NCI-H2196 (cell line): ENCODE measurements around the gene PPP2R2C.

Experiments
- DNase-seq: peaks from one replicate; lab custom pipeline; 2025; ENCODE audit not compliant: unreplicated experiment; lab: John Stamatoyannopoulos, UW

PPP2R2C gene

GRCh38 chr4:6469898-6470501 lies 2.4 kb downstream of the PPP2R2C start:
- no peak for DNase-seq

GRCh38 chr4:6469144-6469543 lies 3.3 kb downstream of the PPP2R2C start:
- DNase-seq: no peak

GRCh38 chr4:6468376-6468775 lies 4.0 kb downstream of the PPP2R2C start:
- DNase-seq: no peak

GRCh38 chr4:6467600-6467999 lies 4.8 kb downstream of the PPP2R2C start:
- no peak for DNase-seq

GRCh38 chr4:6466756-6467381 lies 5.5 kb downstream of the PPP2R2C start:
- no peak for DNase-seq

GRCh38 chr4:6465955-6466354 lies 6.5 kb downstream of the PPP2R2C start:
- DNase-seq: no peak

- DNase-seq: no peak
Measured at GRCh38 chr4:6464842-6465588, 7.4 kb downstream of the PPP2R2C start.

GRCh38 chr4:6463311-6464289 lies 8.8 kb downstream of the PPP2R2C start:
- DNase-seq: no peak

GRCh38 chr4:6461301-6462165 lies 10.9 kb downstream of the PPP2R2C start:
- DNase-seq: no peak

- no peak for DNase-seq
Measured at GRCh38 chr4:6460876-6461275, 11.5 kb downstream of the PPP2R2C start.

GRCh38 chr4:6458528-6458927 lies 13.9 kb downstream of the PPP2R2C start:
- no peak for DNase-seq

GRCh38 chr4:6456450-6456849 lies 16.0 kb downstream of the PPP2R2C start:
- DNase-seq: no peak

- no peak for DNase-seq
Measured at GRCh38 chr4:6454112-6454910, 18.1 kb downstream of the PPP2R2C start.

GRCh38 chr4:6453688-6453990 lies 18.8 kb downstream of the PPP2R2C start:
- no peak for DNase-seq

GRCh38 chr4:6452897-6453687 lies 19.3 kb downstream of the PPP2R2C start:
- no peak for DNase-seq

GRCh38 chr4:6452116-6452896 lies 20.1 kb downstream of the PPP2R2C start:
- DNase-seq: no peak

GRCh38 chr4:6451309-6451708 lies 21.1 kb downstream of the PPP2R2C start:
- no peak for DNase-seq

GRCh38 chr4:6450709-6451108 lies 21.7 kb downstream of the PPP2R2C start:
- DNase-seq: no peak
